H1 (cell line): ENCODE data around the gene ACTN4. TPM values are rescaled to one million over a fixed set of nuclear protein-coding genes. Genes with fewer than 3 reads are reported as not detected.

Experiments used
- CTCF ChIA-PET: fragments of 300-600 bp; sonication (Branson Sonifier 250); formaldehyde crosslinking; loops from one replicate; lab custom pipeline; 2021; ENCODE audit not compliant: partially characterized antibody; lab: Charles Lee
- POLR2A ChIA-PET: fragments of 300-600 bp; sonication (Branson Sonifier 250); formaldehyde crosslinking; loops from one replicate; lab custom pipeline; 2021; ENCODE audit warnings: inconsistent platforms; ENCODE audit not compliant: partially characterized antibody; lab: Charles Lee
- DNase-seq, 2 experiments: peaks; one replicate each; pipeline versions ENCODE4 v3.0.0 to v3.0.0-alpha.2; 2010 to 2022; ENCODE audit warnings: low spot score in 2 of 2, low read depth in 1 of 2, mixed read lengths in 1 of 2
- FAIRE-seq: peaks from 2 replicates; lab custom pipeline; 2011; peaks lifted over from hg19 to GRCh38; lab: Jason Lieb, UNC
- H2AFZ ChIP-seq: 2 replicates; pipeline ENCODE4 v1.8.1; 2012; ENCODE audit warnings: low read length, inconsistent platforms
- H2AK5ac ChIP-seq: 2 replicates; pipeline ENCODE4 v1.6.1; 2013; ENCODE audit warnings: low read depth, low read length
- H2BK120ac ChIP-seq: replicated peaks from 2 replicates; pipeline ENCODE3; 2013; ENCODE audit warnings: low read depth, low read length, inconsistent platforms
- H2BK12ac ChIP-seq: 2 replicates; pipeline ENCODE4 v1.6.1; 2013; ENCODE audit warnings: low read depth, low read length
- H2BK15ac ChIP-seq: 2 replicates; pipeline ENCODE4 v1.6.1; 2013; ENCODE audit warnings: low read length
- H2BK20ac ChIP-seq: 2 replicates; pipeline ENCODE4 v1.6.1; 2013; ENCODE audit warnings: low read length
- H2BK5ac ChIP-seq: 2 replicates; pipeline ENCODE4 v1.6.1; 2013; ENCODE audit warnings: low read depth, low read length
- H3K14ac ChIP-seq: 2 replicates; pipeline ENCODE4 v1.6.1; 2013; ENCODE audit warnings: inconsistent platforms; ENCODE audit not compliant: insufficient read length
- H3K18ac ChIP-seq: 2 replicates; pipeline ENCODE4 v1.6.1; 2013; ENCODE audit warnings: low read length; ENCODE audit errors: extremely low read depth
- H3K23ac ChIP-seq: 2 replicates; pipeline ENCODE4 v1.6.1; 2013; ENCODE audit warnings: inconsistent platforms; ENCODE audit not compliant: insufficient read length
- H3K23me2 ChIP-seq: 2 replicates; pipeline ENCODE4 v1.6.1; 2013; ENCODE audit warnings: low read depth, low read length
- H3K27ac ChIP-seq: 2 replicates; pipeline ENCODE4 v1.6.1; 2011; ENCODE audit warnings: low read depth, low read length, inconsistent platforms
- H3K27me3 ChIP-seq, 4 experiments: replicated peaks in 1 of 4; 1 replicate in 1 of 4; 2 replicates in 3 of 4; pipeline versions ENCODE4 v1.6.1 to v1.8.1; 2011 to 2013; ENCODE audit warnings: low read length in 3 of 4, mild to moderate bottlenecking in 3 of 4, inconsistent platforms in 2 of 4, mixed read lengths in 2 of 4, moderate library complexity in 1 of 4; ENCODE audit not compliant: control insufficient read depth in 3 of 4, insufficient read depth in 3 of 4; ENCODE audit errors: extremely low read depth in 1 of 4
- H3K36me3 ChIP-seq, 4 experiments: 2 replicates each; pipeline versions ENCODE4 v1.6.1 to v1.8.1; 2011 to 2013; ENCODE audit warnings: mild to moderate bottlenecking in 4 of 4, low read length in 3 of 4, moderate library complexity in 2 of 4, control low read depth in 1 of 4, inconsistent platforms in 1 of 4; ENCODE audit not compliant: insufficient read depth in 4 of 4, control insufficient read depth in 2 of 4
- H3K4ac ChIP-seq: replicated peaks from 2 replicates; pipeline ENCODE3; 2013; ENCODE audit warnings: low read length, low read depth, mixed read lengths, inconsistent platforms; ENCODE audit not compliant: insufficient read length
- H3K4me1 ChIP-seq, 4 experiments: replicated peaks in 1 of 4; 1 replicate in 1 of 4; 2 replicates in 3 of 4; pipeline versions ENCODE4 v1.6.1 to v1.8.1; 2011 to 2013; ENCODE audit warnings: low read length in 3 of 4, inconsistent platforms in 2 of 4, mixed read lengths in 1 of 4; ENCODE audit not compliant: insufficient read depth in 4 of 4, control insufficient read depth in 3 of 4
- H3K4me2 ChIP-seq, 2 experiments: 2 replicates each; pipeline versions ENCODE4 v1.6.1 to v1.8.1; 2011 to 2013; ENCODE audit warnings: low read depth in 2 of 2, low read length in 2 of 2, control low read depth in 1 of 2, inconsistent platforms in 1 of 2, mild to moderate bottlenecking in 1 of 2; ENCODE audit not compliant: insufficient read depth in 1 of 2
- H3K4me3 ChIP-seq, 4 experiments: fragments of 200-600, 300-600 bp in 1 of 4; sonication (generic), shearing (Covaris generic), sonication (Bioruptor Twin) in 1 of 4; 2 replicates each; pipeline versions ENCODE4 v1.5.1 to v1.8.1; 2011 to 2016; ENCODE audit warnings: low read length in 4 of 4, low read depth in 3 of 4, control low read depth in 2 of 4, inconsistent platforms in 2 of 4, mild to moderate bottlenecking in 2 of 4, mixed read lengths in 1 of 4, moderate library complexity in 1 of 4; ENCODE audit not compliant: insufficient read depth in 2 of 4; ENCODE audit errors: extremely low read depth in 1 of 4
- H3K56ac ChIP-seq: replicated peaks from 2 replicates; pipeline ENCODE3; 2013; ENCODE audit warnings: low read depth, mild to moderate bottlenecking, mixed read lengths, low read length, inconsistent platforms; ENCODE audit not compliant: insufficient read length
- H3K79me1 ChIP-seq: 2 replicates; pipeline ENCODE4 v1.6.1; 2013; ENCODE audit warnings: low read depth, low read length, control low read depth
- H3K79me2 ChIP-seq, 2 experiments: 2 replicates each; pipeline versions ENCODE4 v1.6.1 to v1.8.1; 2012 to 2013; ENCODE audit warnings: low read length in 2 of 2, mild to moderate bottlenecking in 2 of 2, inconsistent platforms in 1 of 2; ENCODE audit not compliant: insufficient read depth in 2 of 2, control insufficient read depth in 1 of 2
- H3K9ac ChIP-seq, 4 experiments: replicated peaks in 1 of 4; 1 replicate in 1 of 4; 2 replicates in 3 of 4; pipeline versions ENCODE4 v1.6.1 to v1.8.1; 2011 to 2013; ENCODE audit warnings: low read depth in 3 of 4, low read length in 3 of 4, control low read depth in 2 of 4, mild to moderate bottlenecking in 2 of 4, moderate library complexity in 2 of 4, inconsistent platforms in 1 of 4; ENCODE audit errors: extremely low read depth in 1 of 4
- H3K9me3 ChIP-seq, 2 experiments: 2 replicates each; pipeline versions ENCODE4 v1.6.1 to v1.8.1; 2012 to 2013; ENCODE audit warnings: mild to moderate bottlenecking in 2 of 2, moderate library complexity in 2 of 2, control low read depth in 1 of 2, inconsistent platforms in 1 of 2, low read depth in 1 of 2, low read length in 1 of 2, mixed read lengths in 1 of 2; ENCODE audit not compliant: insufficient read depth in 2 of 2
- H4K20me1 ChIP-seq, 2 experiments: replicated peaks in 1 of 2; 2 replicates each; pipeline versions ENCODE3 to v1.8.1; 2011 to 2013; ENCODE audit warnings: inconsistent platforms in 2 of 2, low read length in 2 of 2, mild to moderate bottlenecking in 1 of 2; ENCODE audit not compliant: insufficient read depth in 2 of 2, control insufficient read depth in 1 of 2
- H4K5ac ChIP-seq: 2 replicates; pipeline ENCODE4 v1.6.1; 2013; ENCODE audit warnings: low read length, low read depth, mixed read lengths, inconsistent platforms; ENCODE audit not compliant: insufficient read length
- H4K8ac ChIP-seq: 2 replicates; pipeline ENCODE4 v1.8.0; 2013; ENCODE audit warnings: mild to moderate bottlenecking, moderate library complexity, low read length, inconsistent platforms; ENCODE audit not compliant: insufficient read depth; ENCODE audit errors: extremely low read depth
- H4K91ac ChIP-seq: replicated peaks from 2 replicates; pipeline ENCODE3; 2013; ENCODE audit warnings: low read length, mixed read lengths, inconsistent platforms; ENCODE audit not compliant: insufficient read length
- CHD1 ChIP-seq: IDR thresholded peaks from 2 replicates; pipeline ENCODE4 v1.6.1; 2012; ENCODE audit warnings: low read depth, low read length, improper control_type of control experiment
- EGR1 ChIP-seq: IDR thresholded peaks from 2 replicates; pipeline ENCODE4 v1.6.1; 2011; ENCODE audit warnings: low read depth, low read length, borderline replicate concordance
- EZH2 ChIP-seq: fragments of 200-600 bp; sonication (generic); IDR thresholded peaks from 2 replicates; pipeline ENCODE4 v1.7.1; 2012; ENCODE audit warnings: low read depth, mild to moderate bottlenecking, moderate library complexity, low read length, inconsistent platforms; ENCODE audit not compliant: severe bottlenecking
- JUN ChIP-seq: IDR thresholded peaks from 2 replicates; pipeline ENCODE4 v1.6.1; 2011; ENCODE audit warnings: low read depth, mild to moderate bottlenecking, improper control_type of control experiment, low read length
- KDM4A ChIP-seq: IDR thresholded peaks from one replicate; pipeline ENCODE4 v1.7.1; 2012; ENCODE audit warnings: low read depth, mild to moderate bottlenecking, moderate library complexity, low read length, inconsistent platforms; ENCODE audit not compliant: severe bottlenecking
- SAP30 ChIP-seq: fragments of 300-600 bp; sonication (generic); IDR thresholded peaks from 2 replicates; pipeline ENCODE4 v1.7.1; 2012; ENCODE audit warnings: low read length, moderate library complexity, mild to moderate bottlenecking, inconsistent platforms; ENCODE audit not compliant: insufficient read depth, insufficient replicate concordance
- SIN3A ChIP-seq, 2 experiments: IDR thresholded peaks in 1 of 2; conservative IDR thresholded peaks in 1 of 2; 2 replicates each; pipeline ENCODE4 v1.6.1; 2011 to 2012; ENCODE audit warnings: low read length in 2 of 2, improper control_type of control experiment in 1 of 2, low read depth in 1 of 2, mild to moderate bottlenecking in 1 of 2
- SIRT6 ChIP-seq: IDR thresholded peaks from one replicate; pipeline ENCODE4 v1.7.1; 2012; ENCODE audit warnings: low read length, inconsistent platforms
- TAF1 ChIP-seq: IDR thresholded peaks from 2 replicates; pipeline ENCODE4 v1.6.1; 2011; ENCODE audit warnings: mild to moderate bottlenecking, low read depth, low read length
- TBP ChIP-seq: IDR thresholded peaks from 2 replicates; pipeline ENCODE4 v1.6.1; 2011; ENCODE audit warnings: low read depth, low read length, improper control_type of control experiment
- YY1 ChIP-seq: IDR thresholded peaks from 2 replicates; pipeline ENCODE4 v1.6.1; 2011; ENCODE audit warnings: low read depth, mild to moderate bottlenecking, low read length
- WGBS, 2 experiments: shearing (Covaris generic) in 1 of 2; methylation state at CpG; one replicate each; pipeline versions ENCODE4 v1.1.6 to v1.1.7; 2013 to 2015; ENCODE audit warnings: low lambda C conversion rate in 2 of 2, mixed read lengths in 2 of 2, inconsistent platforms in 1 of 2, low coverage in 1 of 2, missing lambda C conversion rate in 1 of 2; ENCODE audit not compliant: insufficient replicate concordance in 2 of 2, insufficient coverage in 1 of 2, insufficient read length in 1 of 2; ENCODE audit errors: extremely low coverage in 1 of 2, missing lambda C conversion rate in 1 of 2; 5-methylcytosine and 5-hydroxymethylcytosine counted together
- polyA plus RNA-seq, 7 experiments: library from polyadenylated mRNA; depleted of rRNA in 3 of 7; stranded (reverse) in 5 of 7; unstranded in 2 of 7; fragments of >200 nt in 5 of 7; fragments of 200-250 nt in 2 of 7; gene quantifications; 1 replicate in 5 of 7; 2 replicates in 1 of 7; 4 replicates in 1 of 7; pipeline versions ENCODE4 v1.2.1 to v1.2.3, GENCODE V29; 2011 to 2013; ENCODE audit warnings: missing spikeins in 2 of 7, mixed read lengths in 2 of 7
- total RNA-seq: library from RNA; stranded (reverse); fragmentation: NEBNext Ultra II Directional; extraction: Animal tissue kit (Norgen Biotek cat#: 25700); gene quantifications from 2 replicates; pipeline ENCODE4 v1.2.1, GENCODE V29; 2021

ACTN4 gene
- total and polyA plus RNA-seq, 2 of the 8 experiments (the other 6 are each of a cell fraction or from before 2014, with no cell fraction given): 211 to 520 TPM

- Histone ChIP-seq H3K36me3 (peaks cover 0 to 3% (median 0%) of the 10 kb centered on the region in 4 experiments; a peak in 1 of 8 replicates), H4K20me1 (peaks cover 0 to 7% of the 10 kb centered on the region in 2 experiments), H4K5ac (no peak overlapping the region), H2BK20ac (no peak overlapping the region), H3K27me3 (peaks cover 4 to 16% (median 13%) of the 10 kb centered on the region in 4 experiments), H4K8ac (peak overlapping the region; percentile 71; the same call in 1 of the 2 replicates), H3K9me3 (peaks cover 0 to 3% of the 10 kb centered on the region in 2 experiments; a peak in 1 of 4 replicates), H2BK5ac (no peak overlapping the region), H2BK120ac (no peak overlapping the region), H4K91ac (no peak overlapping the region), H3K9ac (no peak overlapping the region), H3K56ac (no peak overlapping the region), H3K79me1 (peaks cover 2% of the 10 kb centered on the region), H3K18ac (no peak overlapping the region), H2BK15ac (no peak overlapping the region), H3K4me1 (peaks cover 0 to 15% (median 10%) of the 10 kb centered on the region in 4 experiments; a peak in 6 of 7 replicates), H2AK5ac (no peak overlapping the region), H3K27ac (no peak overlapping the region), H3K14ac (no peak overlapping the region), H2BK12ac (no peak overlapping the region), H3K79me2 (no peaks in the 10 kb centered on the region), H3K4me3 (peak overlapping the region; percentile 24 to 63 (median 32); a peak in 7 of 8 replicates), H2AFZ (no peak overlapping the region), H3K4me2 (peak overlapping the region; percentile 65 to 73), H3K23me2 (peaks cover 10% of the 10 kb centered on the region; the same call in 1 of the 2 replicates), H3K4ac (no peak overlapping the region), H3K23ac (no peak overlapping the region)
- FAIRE-seq (no peak), DNase-seq (peak; percentile 36 to 91)
- 15% methylated on average over 8 of the region's 36 CpGs; no CpG with 5 or more reads in 1 of the 2 experiments for WGBS, 2 experiments
- CTCF ChIA-PET: interaction anchor here (0.7 to 2.0 kb wide), 3 partner anchors 10 to 197 kb away, joined by 3 to 5 read pairs (median 4); no protein-coding TSS in a partner anchor
- POLR2A ChIA-PET: interaction anchor here (0.6 to 1.6 kb wide), 7 partner anchors 33 to 115 kb away, joined by 3 to 6 read pairs (median 3); no protein-coding TSS in a partner anchor
- TF ChIP-seq SIRT6 (no peak), KDM4A (peak; percentile 3), CHD1 (no peak), TBP (no peak), EGR1 (no peak), SAP30 (no peak), JUN (no peak), SIN3A (conservative IDR thresholded peaks at IDR 0.05 in 1 of 2, IDR thresholded peaks at IDR 0.05 in 1 of 2; ENCODE audit: low read depth in 1 of 2, low read length in 2 of 2) (no peak), TAF1 (0 out of 2 replicates have a peak, but pooled peaks have one; percentile 10), YY1 (no peak), EZH2 (no peak)
Measured at GRCh38 chr19:38736413-38737280, 89.2 kb downstream of the ACTN4 start.
